Skin epidermis (tissue), 12 donors: ENCODE measurements around the gene TMEM107.

ENCODE experiments used
- H3K27ac ChIP-seq, 21 experiments: fragments of 200-600 bp; sonication (generic) in 11 of 21; one replicate each; pipeline ENCODE4 v1.5.0; 2020; ENCODE audit warnings: mild to moderate bottlenecking in 3 of 21, inconsistent platforms in 2 of 21, moderate library complexity in 2 of 21
- H3K4me3 ChIP-seq, 7 experiments: fragments of 200-600 bp; sonication (generic) in 2 of 7; one replicate each; pipeline ENCODE4 v1.5.0; 2020; ENCODE audit warnings: inconsistent platforms in 2 of 7, mild to moderate bottlenecking in 2 of 7, moderate library complexity in 1 of 7

TMEM107 gene

DNA sequence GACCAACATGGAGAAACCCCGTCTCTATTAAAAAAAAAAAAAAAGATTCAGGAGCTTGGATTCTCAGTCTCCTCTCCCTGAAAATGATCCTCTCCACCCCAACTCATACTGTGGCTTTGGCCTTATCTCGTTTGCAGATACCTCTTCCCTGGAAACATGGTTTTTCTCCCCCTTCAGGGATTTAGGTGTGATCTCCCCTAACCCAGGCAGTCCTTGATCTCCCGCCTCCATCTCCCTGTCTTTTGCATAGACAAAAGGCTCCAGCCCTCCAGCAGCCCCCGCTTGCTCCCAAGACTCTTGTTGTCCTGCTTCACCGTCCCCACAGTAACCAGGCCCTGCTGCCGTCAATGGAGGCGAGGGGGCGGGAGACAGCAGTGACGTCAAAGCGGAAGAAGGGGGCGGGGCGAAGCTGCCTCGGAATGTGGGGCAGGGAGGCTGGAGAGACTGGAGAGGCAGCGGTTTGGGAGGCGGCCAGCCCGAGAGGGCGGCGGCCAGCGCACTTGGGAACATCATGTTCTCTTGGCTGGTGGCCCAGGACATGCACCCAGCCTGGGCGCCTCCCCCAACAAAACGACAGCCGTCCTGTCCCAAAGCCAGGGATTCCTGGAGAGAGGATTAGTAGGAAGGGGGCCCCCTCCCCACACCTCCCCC is 22.1 kb downstream of the TMEM107 start:
- H3K27ac ChIP-seq = peak overlapping the region in 20 of 21 experiments; percentile 78 to 100 (median 95)

DNA sequence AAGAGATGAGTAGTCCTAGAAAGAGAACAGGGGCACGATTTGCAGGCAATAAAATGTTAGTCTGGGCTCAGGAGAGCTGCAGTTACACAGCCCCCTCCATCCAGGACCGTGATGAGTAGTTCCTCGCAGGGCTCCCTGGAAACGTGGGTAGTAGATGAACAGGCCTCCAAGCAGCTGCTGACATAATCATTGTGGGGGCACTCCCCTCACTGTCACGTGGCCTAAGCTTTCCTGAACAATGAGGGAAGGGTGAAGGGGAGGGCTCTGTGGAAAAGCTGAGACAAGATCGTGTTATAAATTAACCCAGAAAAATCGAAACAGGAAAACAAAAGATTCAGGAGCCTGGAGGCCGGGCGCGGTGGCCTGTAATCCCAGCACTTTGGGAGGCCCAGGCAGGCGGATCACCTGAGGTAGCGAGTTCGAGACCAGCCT is 22.6 kb downstream of the TMEM107 start:
- Histone ChIP-seq H3K4me3 (peak overlapping the region; percentile 4 to 96 (median 43)), H3K27ac (peak overlapping the region in 20 of 21 experiments; percentile 69 to 100 (median 95))

More for the DNA sequence above, 22.1 kb downstream of the TMEM107 start:
- peak overlapping the region; percentile 43 to 96 (median 57) for H3K4me3 ChIP-seq

DNA sequence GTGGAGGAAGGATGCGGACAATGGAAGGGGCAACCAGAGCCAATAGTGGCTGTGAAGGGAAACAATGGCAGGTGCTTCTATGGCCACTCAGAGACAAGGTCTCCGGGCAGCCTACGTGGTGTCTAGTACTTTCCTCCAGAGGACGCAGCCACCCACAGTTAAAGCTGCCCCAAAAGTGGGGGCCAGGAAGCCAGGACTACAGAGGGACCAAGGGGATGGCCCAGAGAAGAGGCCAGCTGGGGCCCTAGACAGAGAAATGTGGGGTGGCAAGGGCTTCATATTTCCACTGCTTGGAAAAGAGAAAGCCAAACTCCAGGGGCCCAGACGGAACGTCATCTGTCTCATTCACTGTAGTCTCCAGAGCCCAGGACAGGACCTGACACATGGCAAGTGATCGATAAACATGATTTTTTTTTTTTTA is 23.1 kb downstream of the TMEM107 start:
- peak overlapping the region in 3 of 7 experiments; percentile 1 to 96 (median 58) for H3K4me3 ChIP-seq
- peak overlapping the region in 20 of 21 experiments; percentile 30 to 100 (median 95) for H3K27ac ChIP-seq

DNA sequence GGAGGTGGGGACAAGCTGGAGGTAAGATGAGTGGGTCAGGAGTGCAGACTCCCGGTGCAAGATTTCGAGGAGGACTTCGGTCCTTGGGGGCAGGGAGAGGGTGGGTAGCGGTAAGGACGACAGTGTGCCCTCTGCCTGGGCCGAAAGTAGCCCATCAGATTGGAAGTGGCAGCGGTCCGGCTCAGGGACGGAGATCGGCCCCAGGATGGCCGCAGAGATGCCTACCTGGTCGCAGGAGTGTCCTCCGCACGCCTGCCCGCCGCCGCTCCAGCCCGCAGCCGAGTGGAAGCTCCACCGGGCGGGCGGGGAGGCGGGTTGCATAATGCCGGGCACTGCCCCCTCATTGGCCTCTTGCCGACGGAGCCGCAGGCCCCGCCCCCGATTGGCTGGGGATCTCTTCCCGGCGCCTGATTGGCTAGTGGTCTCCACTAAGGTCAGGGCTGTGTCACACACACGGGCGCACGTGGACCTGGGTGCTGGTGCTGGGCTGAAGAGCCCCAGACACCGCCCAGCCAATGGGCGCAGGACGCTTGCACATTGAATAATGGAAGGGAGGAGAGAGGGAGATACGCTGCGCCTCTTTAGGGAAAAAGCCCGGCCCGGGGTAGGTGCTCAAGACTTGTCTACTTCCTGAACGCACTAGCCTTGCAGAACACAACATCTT is 23.9 kb downstream of the TMEM107 start, which contains the start of gene PER1:
Gene PER1 (minus strand): TSS at position 293 of the 664 bp plus-strand sequence. CDS start 1,698 bp downstream, outside the sequence.
- peak within 1 kb of the TSS; percentile 47 to 96 (median 77) for H3K4me3 ChIP-seq
- H3K27ac ChIP-seq = peak within 1 kb of the TSS; percentile 78 to 100 (median 95)

DNA sequence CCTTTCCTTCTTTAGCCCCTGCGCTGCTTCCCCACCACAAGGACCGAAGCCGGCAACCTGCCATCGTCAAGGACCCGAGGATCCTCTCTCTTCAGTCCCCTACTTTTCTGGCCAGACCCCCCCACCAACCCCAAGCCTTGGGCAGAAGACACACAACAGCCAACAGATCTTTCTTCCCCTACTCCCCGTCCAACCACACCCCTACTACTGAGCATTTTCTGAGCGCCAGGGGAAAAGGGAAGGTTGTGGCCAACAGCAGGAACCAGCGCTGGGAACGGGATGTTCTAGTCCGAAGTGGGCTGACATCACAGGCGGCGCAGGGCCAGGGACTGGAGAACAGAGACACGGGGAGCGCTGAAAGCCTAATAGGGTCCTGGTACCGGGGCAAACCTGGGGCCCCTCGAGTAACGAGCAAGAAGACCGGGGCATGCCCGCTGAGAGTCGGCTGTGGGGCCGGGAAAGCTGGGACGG is 24.5 kb downstream of the TMEM107 start:
- peak overlapping the region; percentile 78 to 100 (median 95) for H3K27ac ChIP-seq
- peak overlapping the region; percentile 47 to 80 (median 61) for H3K4me3 ChIP-seq

DNA sequence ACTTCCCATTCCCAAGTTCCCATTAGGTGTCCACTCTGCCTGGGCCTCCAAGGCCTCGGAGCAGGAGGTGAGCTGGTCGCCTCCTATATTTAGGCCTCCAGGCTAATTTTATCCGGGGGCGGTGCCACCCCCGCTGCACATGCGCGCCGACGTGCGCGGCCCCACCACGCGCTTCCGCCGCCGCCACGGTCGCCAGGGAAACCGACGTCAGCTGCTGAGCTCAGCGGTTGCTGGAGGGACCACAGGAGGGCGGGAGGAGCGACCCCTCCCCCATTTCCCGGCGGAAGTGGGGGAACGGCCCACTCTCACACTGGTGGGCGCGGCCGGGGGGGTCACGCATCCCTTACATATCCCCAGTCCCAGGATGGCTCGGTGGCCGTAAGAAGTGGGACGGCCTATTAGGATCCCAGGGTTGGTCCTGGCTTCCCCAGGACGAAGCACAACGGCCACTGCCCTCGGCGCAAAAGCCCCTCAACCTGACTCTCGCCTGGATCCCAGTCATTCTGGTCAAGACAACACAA is 25.0 kb downstream of the TMEM107 start:
- Histone ChIP-seq H3K4me3 (peak overlapping the region; percentile 47 to 80 (median 61)), H3K27ac (peak overlapping the region; percentile 78 to 100 (median 95))

DNA sequence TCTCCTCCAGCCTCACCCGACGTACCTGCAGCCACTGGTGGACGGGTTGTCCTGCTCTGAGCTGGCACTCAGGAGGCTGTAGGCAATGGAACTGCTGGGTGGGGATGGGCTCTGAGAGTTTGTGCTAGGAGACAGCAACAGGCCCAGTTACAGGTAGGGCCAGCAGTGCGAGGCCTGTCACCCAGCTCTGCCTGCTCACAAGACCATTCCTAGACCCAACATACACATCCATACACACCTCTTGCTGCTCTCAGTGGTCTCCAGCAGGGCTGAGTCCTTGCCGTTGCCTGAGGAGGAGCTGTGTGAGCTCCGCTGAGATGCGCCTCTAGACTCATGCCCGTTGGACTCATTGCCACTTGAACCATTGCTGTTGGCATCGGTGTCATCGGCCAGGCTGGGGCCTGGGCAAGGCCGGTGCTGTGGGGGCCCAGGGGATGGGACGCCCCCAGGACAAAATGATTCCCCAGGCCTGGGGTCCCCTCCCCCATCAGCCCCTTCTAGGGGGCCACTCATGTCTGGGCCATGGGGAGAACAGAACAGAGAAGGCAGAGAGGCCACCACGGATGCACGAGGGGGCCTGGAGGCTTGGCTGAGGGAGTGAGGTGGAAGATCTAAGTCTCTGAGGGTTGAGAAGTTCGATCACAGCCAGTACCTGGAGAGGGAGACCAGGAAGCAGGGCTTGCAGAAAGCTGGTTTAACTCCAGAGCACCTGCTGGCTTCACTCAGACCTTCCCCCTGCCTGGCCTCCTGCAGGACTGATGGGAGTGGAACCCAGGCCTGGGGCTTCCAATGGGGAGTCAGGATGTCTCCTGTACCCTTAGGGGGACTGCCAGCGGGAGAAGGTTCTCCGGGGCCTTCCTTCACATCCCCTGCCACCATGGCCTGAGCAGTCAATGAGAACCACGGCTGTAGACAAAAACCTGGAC is 25.7 kb downstream of the TMEM107 start:
- Histone ChIP-seq H3K4me3 (peak overlapping the region in 6 of 7 experiments; percentile 55 to 80 (median 69)), H3K27ac (peak overlapping the region in 16 of 21 experiments; percentile 11 to 100 (median 96))

DNA sequence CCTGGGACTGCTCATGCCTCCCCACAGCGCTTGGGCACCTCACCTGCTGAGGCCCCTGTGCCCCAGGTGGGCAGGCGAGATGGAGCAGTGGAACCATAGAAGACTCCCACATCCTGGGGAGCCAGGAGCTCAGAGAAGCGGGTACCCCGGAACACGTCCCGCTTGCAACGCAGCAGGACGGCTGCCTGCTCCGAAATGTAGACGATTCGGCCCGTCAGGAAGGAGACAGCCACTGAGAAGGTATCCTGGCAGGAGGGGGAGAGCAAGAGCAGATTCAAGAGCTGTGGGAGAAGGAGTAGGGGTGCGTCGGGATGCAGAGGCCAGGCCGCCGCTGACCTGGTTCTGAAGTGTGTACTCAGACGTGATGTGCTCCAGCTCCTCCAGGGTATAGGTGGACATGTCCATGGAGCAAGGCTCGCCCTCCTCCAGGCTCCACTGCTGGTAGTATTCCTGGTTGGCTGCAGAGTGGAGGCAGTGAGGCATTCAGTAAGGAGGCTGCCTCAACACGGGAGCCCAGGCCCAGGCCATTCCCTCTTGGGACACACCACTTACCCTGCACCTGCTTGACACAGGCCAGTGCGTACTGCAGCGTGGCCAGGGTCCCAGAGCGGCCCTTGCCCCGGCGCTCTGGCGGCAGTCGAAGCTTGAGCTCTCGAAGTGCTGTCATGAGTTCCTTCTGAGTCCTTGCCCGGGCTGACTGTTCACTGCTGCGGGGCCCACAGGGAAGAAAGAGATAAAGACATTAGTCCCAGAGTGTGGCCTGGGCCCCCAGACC is 26.6 kb downstream of the TMEM107 start:
- H3K27ac ChIP-seq = peak overlapping the region in 3 of 21 experiments; percentile 46 to 100 (median 98)
- H3K4me3 ChIP-seq = no peak overlapping the region

DNA sequence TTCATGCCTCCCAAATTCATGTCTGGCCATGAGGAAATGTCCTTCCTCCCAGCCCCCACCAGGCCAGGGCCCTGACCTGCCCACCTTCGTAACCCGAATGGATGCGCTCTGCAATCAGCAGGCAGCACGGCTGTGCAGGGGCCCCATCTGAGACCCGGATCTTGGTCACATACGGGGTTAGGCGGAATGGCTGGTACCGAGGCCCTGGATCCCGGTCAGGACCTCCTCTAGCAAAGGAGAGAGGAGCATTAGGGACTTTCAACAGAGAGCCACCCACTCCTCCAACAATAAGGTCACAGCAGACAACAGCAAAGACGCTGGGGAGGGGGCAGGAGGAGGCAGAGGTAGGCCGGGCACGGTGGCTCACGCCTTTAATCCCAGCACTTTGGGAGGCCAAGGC is 27.6 kb downstream of the TMEM107 start:
- peak overlapping the region in 3 of 21 experiments; percentile 10 to 100 (median 41) for H3K27ac ChIP-seq
- no peak overlapping the region for H3K4me3 ChIP-seq

DNA sequence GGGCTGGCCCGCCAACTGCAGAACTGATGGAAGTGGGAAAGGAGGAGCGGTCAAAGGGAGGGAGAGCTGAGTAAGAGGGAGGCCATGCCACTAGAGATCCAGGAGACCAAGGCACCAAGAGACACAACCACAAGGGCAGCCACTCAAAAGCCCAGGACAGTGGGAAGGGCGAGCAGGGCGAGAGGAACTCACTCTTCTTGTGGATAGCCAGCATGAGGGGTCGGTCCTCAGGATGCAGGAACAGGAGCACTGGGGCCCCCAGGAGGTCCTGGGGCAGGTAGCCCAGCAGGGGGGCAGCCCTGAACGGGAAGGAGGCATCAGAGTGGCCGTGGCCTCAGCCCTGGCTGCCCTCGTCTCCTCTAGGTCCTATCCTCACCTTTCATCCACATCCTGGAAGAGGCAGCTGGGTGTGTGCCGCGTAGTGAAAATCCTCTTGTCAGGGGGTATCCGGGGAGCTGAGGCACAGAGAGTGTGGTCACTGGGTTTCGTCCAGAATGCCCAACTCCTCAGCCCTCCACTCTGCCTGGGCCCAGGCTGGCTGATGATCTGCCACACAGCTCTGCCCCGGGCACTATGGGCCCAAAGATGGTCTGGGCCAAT is 28.3 kb downstream of the TMEM107 start:
- no peak overlapping the region for H3K4me3 ChIP-seq
- peak overlapping the region in 3 of 21 experiments; percentile 10 to 100 (median 41) for H3K27ac ChIP-seq

DNA sequence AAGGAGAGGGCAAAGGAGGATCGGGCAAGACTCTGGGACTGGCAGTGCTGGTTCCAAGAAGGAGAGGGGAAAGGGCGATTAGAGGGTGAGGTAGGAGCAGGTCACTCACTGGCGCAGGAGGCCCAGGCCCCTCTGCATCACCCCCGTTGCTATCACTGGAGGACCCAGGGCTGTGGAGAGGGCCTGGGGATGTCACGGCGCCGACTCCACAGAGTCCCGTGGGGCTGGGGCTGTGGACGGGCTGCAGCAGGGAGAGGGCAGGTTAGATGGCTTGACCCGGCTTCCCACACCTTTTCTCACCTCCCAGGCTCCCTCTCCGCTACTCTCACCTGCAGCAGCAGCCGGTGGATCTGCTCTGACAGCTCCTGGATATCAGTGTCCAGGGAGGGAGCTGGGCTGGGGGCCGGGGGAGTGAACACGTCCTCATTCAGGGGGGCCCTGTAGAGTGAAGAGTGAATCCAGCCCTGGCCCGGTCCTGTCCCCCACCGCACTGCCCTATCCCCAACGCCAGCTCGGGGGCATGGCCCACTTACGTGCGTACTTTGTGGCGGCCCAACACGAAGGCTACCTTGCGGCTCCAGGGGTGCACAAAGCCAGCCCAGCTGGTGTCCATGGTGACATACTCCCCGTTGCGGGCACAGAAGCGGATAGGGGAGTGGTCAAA is 28.9 kb downstream of the TMEM107 start:
- Histone ChIP-seq H3K27ac (peak overlapping the region in 2 of 21 experiments; percentile 41 to 100), H3K4me3 (no peak overlapping the region)

DNA sequence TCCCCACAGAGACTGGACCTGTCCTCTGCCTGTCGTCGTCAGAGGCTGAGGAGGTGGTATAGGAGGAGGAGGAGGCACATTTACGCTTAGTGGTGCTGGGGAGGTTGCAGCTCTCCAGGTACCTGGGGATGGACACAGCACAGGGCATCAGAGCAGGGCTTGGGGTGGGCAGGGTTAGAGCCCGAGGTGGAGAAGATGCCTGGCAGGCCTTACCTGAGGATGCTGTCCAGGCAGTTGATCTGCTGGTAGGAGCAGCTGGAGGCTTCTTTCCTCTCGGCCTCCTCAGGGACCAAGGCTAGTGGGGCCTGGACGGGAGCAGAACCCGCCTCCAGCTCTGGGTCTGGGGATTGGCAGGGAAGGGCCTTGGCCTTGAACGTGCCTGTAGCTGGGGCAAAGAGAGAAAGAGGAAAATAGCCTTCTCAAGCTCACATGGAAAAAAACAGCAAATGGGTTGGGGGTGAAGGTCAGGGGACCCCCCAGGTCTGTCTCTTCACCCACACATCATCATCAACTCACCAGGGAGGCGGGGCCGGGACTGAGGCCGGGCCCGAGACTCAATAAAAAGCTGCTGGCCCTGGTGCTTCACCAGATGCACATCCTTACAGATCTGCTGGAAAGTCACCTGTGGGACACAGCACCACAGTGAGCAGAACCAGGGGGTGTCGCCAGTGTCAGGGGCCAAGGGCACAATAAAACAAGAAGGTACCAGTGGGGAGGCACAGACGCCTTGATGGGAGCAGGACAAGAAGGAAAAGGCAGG is 29.6 kb downstream of the TMEM107 start:
- peak overlapping the region in 2 of 21 experiments; percentile 15 to 41 for H3K27ac ChIP-seq

DNA sequence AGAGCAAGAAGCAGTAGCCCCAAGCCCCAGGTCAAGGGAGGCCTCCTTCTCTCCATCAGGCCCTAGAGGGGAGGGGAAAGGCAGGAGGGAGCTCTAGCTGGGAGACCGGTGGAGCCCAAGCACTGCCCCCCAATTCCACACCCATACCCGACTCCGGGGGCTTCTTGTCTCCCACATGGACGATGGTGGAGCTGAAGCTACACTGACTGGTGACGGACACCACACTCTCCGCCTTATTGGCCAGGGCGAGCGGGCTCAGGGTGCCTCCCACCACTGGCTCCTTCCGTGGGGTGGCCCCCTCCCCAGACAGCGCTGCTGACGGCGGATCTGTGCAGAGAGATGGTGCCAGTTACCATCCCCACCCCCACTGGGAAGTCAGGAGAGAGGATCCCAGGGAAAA is 30.4 kb downstream of the TMEM107 start:
- Histone ChIP-seq H3K4me3 (no peak overlapping the region), H3K27ac (peak overlapping the region in 1 of 21 experiments; percentile 15)

More for the DNA sequence above, 29.6 kb downstream of the TMEM107 start:
- no peak overlapping the region for H3K4me3 ChIP-seq

DNA sequence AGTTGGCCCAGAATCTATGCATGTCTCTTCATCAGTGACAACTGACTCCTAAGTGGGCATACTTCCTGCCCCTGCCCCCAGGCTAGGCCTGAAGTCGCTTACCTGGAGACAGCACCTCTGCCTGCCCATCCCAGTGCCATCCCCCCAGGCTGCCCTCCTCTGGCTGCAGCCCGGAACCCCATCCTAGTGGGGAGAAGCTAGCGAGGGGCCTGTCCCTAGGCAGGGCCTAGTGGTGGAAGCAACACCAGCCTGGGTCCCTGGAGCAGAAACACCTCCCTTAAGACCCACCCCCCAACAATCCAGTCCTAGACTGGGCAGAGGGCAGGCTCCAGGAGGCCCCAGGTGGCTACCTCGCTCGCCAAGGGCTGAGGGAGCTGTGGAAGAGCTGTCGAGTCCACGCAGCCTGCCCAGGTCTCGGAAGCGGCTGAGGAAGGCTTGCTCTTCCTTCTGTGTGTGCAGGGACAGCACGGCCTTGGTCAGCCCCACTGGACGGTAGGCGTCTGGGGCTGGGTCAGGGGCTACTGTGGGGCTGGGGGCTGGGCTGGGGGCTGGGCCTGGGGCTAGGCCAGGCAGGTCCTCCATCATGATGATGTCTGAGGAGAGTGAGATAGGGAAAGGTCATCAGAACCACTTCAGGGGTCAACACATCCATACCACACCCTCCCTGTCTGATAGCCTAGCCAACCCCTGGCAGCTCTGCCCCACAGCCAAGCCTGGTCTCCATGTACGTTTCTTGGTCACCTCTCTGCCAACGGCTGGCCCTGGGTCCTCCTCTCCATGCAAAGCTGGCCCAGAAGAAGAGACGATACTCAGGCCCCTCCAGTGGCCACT is 31.6 kb downstream of the TMEM107 start:
- Histone ChIP-seq H3K27ac (no peak overlapping the region), H3K4me3 (no peak overlapping the region)

DNA sequence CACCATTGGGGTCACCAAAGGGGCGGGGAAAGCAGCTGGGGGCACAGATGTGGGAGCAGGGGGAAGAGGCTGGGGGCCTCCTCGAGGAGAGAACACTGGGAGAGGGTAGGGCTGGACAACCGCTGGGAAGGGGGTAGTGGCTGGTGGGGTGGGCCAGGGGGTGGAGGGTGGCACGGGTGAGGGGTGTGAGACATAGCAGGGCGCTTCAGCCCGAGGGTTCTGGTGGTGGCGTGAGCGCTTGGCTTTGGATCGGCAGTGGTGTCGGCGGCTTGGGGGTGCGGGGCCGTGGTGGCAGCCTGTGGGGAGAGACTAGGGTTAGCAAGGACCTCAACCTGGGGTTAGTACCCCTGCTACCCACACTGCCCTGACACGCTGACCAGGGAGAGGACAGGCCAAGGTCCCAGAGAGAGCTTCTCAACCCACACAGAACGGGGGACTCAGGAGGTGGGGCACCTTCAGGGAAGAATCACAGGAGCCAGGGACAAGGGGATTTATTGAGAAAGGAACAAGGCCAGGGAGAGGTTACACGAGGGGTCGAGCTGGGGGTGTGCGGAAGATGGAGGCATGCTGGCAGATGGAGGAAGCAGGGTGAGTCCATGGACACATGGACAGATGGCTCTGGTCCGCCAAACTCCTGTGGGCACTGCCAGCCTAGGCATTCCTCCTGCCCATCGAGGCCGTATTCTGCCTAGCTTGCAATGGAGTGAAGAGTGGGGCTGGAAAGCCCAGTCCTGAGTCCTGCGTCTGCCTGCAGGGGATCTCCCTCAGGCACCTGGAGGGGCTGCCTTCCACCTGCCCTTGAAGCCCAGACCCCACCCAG is 32.4 kb downstream of the TMEM107 start:
- Histone ChIP-seq H3K4me3 (no peak overlapping the region), H3K27ac (no peak overlapping the region)
